Measurements from ENCODE around the gene POLE4.
A peak's percentile ranks its signal among the peaks of the same experiment; 100 is the strongest.

The POLE4 gene

GRCh38 chr2:75003773-75004172 lies 45.3 kb downstream of the POLE4 start:
- peak in 1 of 2 donors; percentile 57 for DNase-seq (ENCODE audit: low read depth in 2 of 2)
- no peak overlapping the region for H3K4me3 ChIP-seq (replicated peaks in 1 of 2; ENCODE audit: low read depth in 2 of 2, low read length in 2 of 2)
- no peak for TF ChIP-seq CTCF (IDR thresholded peaks at IDR 0.05; ENCODE audit: low read depth, low read length)

- no peak overlapping the region for H3K4me3 ChIP-seq (replicated peaks in 1 of 2; ENCODE audit: low read depth in 2 of 2, low read length in 2 of 2)
- DNase-seq (ENCODE audit: low read depth in 2 of 2) = no peak
- TF ChIP-seq CTCF (IDR thresholded peaks at IDR 0.05; ENCODE audit: low read depth, low read length) = no peak
These were observed 47.6 kb downstream of the POLE4 start for GRCh38 chr2:75006041-75006440.

- no peak overlapping the region for H3K4me3 ChIP-seq (replicated peaks in 1 of 2; ENCODE audit: low read depth in 2 of 2, low read length in 2 of 2)
- DNase-seq (ENCODE audit: low read depth in 2 of 2) = no peak
- TF ChIP-seq CTCF (IDR thresholded peaks at IDR 0.05; ENCODE audit: low read depth, low read length) = no peak
These were observed 48.6 kb downstream of the POLE4 start for GRCh38 chr2:75007061-75007460.

- TF ChIP-seq CTCF (IDR thresholded peaks at IDR 0.05; ENCODE audit: low read depth, low read length) = no peak
- H3K4me3 ChIP-seq (replicated peaks in 1 of 2; ENCODE audit: low read depth in 2 of 2, low read length in 2 of 2) = no peak overlapping the region
- no peak for DNase-seq (ENCODE audit: low read depth in 2 of 2)
These were observed 49.4 kb downstream of the POLE4 start for GRCh38 chr2:75007819-75008218.

- DNase-seq (ENCODE audit: low read depth in 2 of 2) = no peak
- TF ChIP-seq CTCF (IDR thresholded peaks at IDR 0.05; ENCODE audit: low read depth, low read length) = no peak
- H3K4me3 ChIP-seq (replicated peaks in 1 of 2; ENCODE audit: low read depth in 2 of 2, low read length in 2 of 2) = no peak overlapping the region
These were observed 52.1 kb downstream of the POLE4 start for GRCh38 chr2:75010571-75010970.

GRCh38 chr2:75012080-75012479 lies 53.6 kb downstream of the POLE4 start:
- no peak overlapping the region for H3K4me3 ChIP-seq (replicated peaks in 1 of 2; ENCODE audit: low read depth in 2 of 2, low read length in 2 of 2)
- peak in 1 of 2 donors; percentile 22 for DNase-seq (ENCODE audit: low read depth in 2 of 2)
- no peak for TF ChIP-seq CTCF (IDR thresholded peaks at IDR 0.05; ENCODE audit: low read depth, low read length)

GRCh38 chr2:75018162-75018561 lies 59.7 kb downstream of the POLE4 start:
- H3K4me3 ChIP-seq (replicated peaks in 1 of 2; ENCODE audit: low read depth in 2 of 2, low read length in 2 of 2) = no peak overlapping the region
- no peak for TF ChIP-seq CTCF (IDR thresholded peaks at IDR 0.05; ENCODE audit: low read depth, low read length)
- DNase-seq (ENCODE audit: low read depth in 2 of 2) = no peak

All from cardiac fibroblast (primary cell).